Umbilical cord (tissue), 2 donors: ENCODE results near the gene FAT2. TPM values are rescaled to one million over a fixed set of nuclear protein-coding genes. Genes with fewer than 3 reads are reported as not detected.

Experiments
- DNase-seq: peaks from one replicate; pipeline ENCODE4 v3.0.0-alpha.2; 2015; ENCODE audit warnings: low spot score
- total RNA-seq: library from RNA; depleted of rRNA; stranded (reverse); fragments of >200 nt; gene quantifications from one replicate; pipeline ENCODE4 v1.2.3, GENCODE V29; 2014; ENCODE audit warnings: low replicate concordance; ENCODE audit not compliant: insufficient read depth

FAT2 gene
- 3.6 TPM for total RNA-seq

GRCh38 chr5:151591144-151591819 is at the start of gene FAT2:
Gene FAT2, minus strand, starts transcription at chr5:151591331. Its CDS starts 22,400 bp downstream, at chr5:151568931.
- DNase-seq: no peak

GRCh38 chr5:151638619-151639018 is 47.5 kb upstream of the FAT2 start:
- DNase-seq: no peak

- DNase-seq: no peak
Observed at GRCh38 chr5:151637676-151638075, 46.5 kb upstream of the FAT2 start.

GRCh38 chr5:151633892-151634291 is 42.8 kb upstream of the FAT2 start:
- no peak for DNase-seq

- DNase-seq: no peak
Observed at GRCh38 chr5:151632941-151633340, 41.8 kb upstream of the FAT2 start.

GRCh38 chr5:151632524-151632923 is 41.4 kb upstream of the FAT2 start:
- no peak for DNase-seq

- no peak for DNase-seq
Observed at GRCh38 chr5:151631941-151632340, 40.8 kb upstream of the FAT2 start.

- no peak for DNase-seq
Observed at GRCh38 chr5:151630088-151630487, 39.0 kb upstream of the FAT2 start.

- DNase-seq: peak; percentile 88
Observed at GRCh38 chr5:151628112-151628823, 37.1 kb upstream of the FAT2 start.

GRCh38 chr5:151627650-151628049 is 36.5 kb upstream of the FAT2 start:
- DNase-seq: peak; percentile 45

- DNase-seq: no peak
Observed at GRCh38 chr5:151625285-151625684, 34.2 kb upstream of the FAT2 start.

GRCh38 chr5:151624476-151624875 is 33.3 kb upstream of the FAT2 start:
- no peak for DNase-seq

GRCh38 chr5:151622367-151623088 is 31.4 kb upstream of the FAT2 start:
- no peak for DNase-seq

- DNase-seq: no peak
Observed at GRCh38 chr5:151620461-151620840, 29.3 kb upstream of the FAT2 start.

GRCh38 chr5:151619812-151620460 is 28.8 kb upstream of the FAT2 start:
- DNase-seq: peak; percentile 55

GRCh38 chr5:151618907-151619306 is 27.8 kb upstream of the FAT2 start:
- DNase-seq: no peak

GRCh38 chr5:151617841-151618710 is 26.9 kb upstream of the FAT2 start:
- DNase-seq: no peak

GRCh38 chr5:151617383-151617840 is 26.3 kb upstream of the FAT2 start:
- no peak for DNase-seq

GRCh38 chr5:151615431-151615830 is 24.3 kb upstream of the FAT2 start:
- peak; percentile 57 for DNase-seq

GRCh38 chr5:151614565-151614964 is 23.4 kb upstream of the FAT2 start:
- DNase-seq: no peak
